K562 (cell line): ENCODE measurements around the gene CD22. TPM values are rescaled to one million over a fixed set of nuclear protein-coding genes. Genes with fewer than 3 reads are reported as not detected.

Experiments used
- ATAC-seq: fragments of 200-7000 bp; cut with Tn5 transposase; 3 replicates; pipeline ENCODE4 v1.9.1; 2020; ENCODE audit warnings: moderate library complexity
- BruUV-seq: library from RNA; stranded (reverse); fragments of 400-500 nt; replicated peaks from 2 replicates; lab custom pipeline; 2021; lab: Mats Ljungman, UMichigan
- CTCF ChIA-PET: fragments of 300-600 bp; formaldehyde crosslinking; extraction: SDS; loops from one replicate; lab custom pipeline; 2021; ENCODE audit warnings: low intra/inter-chr PET ratio; lab: Yijun Ruan, JAX
- POLR2A ChIA-PET: fragments of 300-600, 350-650 bp; sonication (Branson Sonifier 250); formaldehyde crosslinking; extraction: SDS; loops from one replicate; lab custom pipeline; 2021; ENCODE audit warnings: antibody characterized with exemption, inconsistent platforms; lab: Yijun Ruan, JAX
- DNase-seq, 4 experiments: peaks; one replicate each; pipeline versions ENCODE4 v3.0.0 to v3.0.0-alpha.2; 2011 to 2018; ENCODE audit warnings: low spot score in 3 of 4, mixed read lengths in 3 of 4; ENCODE audit errors: extremely low read depth in 1 of 4
- FAIRE-seq: peaks from 2 replicates; lab custom pipeline; 2011; peaks lifted over from hg19 to GRCh38; lab: Jason Lieb, UNC
- H2AFZ ChIP-seq: 2 replicates; pipeline ENCODE4 v1.6.0; 2011; ENCODE audit warnings: low read depth, low read length, control low read depth, inconsistent platforms
- H3K27ac ChIP-seq: fragments of 200-600 bp; 3 replicates; pipeline ENCODE4 v1.8.0; 2011; ENCODE audit warnings: low read depth, mild to moderate bottlenecking, control low read depth, inconsistent platforms, low read length, moderate library complexity, mixed read lengths; ENCODE audit errors: extremely low read depth
- H3K27me3 ChIP-seq, 2 experiments: fragments of 300-600 bp in 1 of 2; 2 replicates in 1 of 2; 3 replicates in 1 of 2; pipeline versions ENCODE4 v1.6.0 to v1.8.0; 2011; ENCODE audit warnings: inconsistent platforms in 2 of 2, low read length in 2 of 2, mild to moderate bottlenecking in 1 of 2, mixed read lengths in 1 of 2, moderate library complexity in 1 of 2; ENCODE audit not compliant: control insufficient read depth in 2 of 2, insufficient read depth in 2 of 2
- H3K36me3 ChIP-seq: fragments of 300-600 bp; 3 replicates; pipeline ENCODE4 v1.8.0; 2011; ENCODE audit warnings: mild to moderate bottlenecking, low read length, inconsistent platforms; ENCODE audit not compliant: control insufficient read depth, insufficient read depth
- H3K4me1 ChIP-seq, 2 experiments: fragments of 200-600 bp in 1 of 2; replicated peaks in 1 of 2; 2 replicates in 1 of 2; 3 replicates in 1 of 2; pipeline versions ENCODE4 v1.5.1 to v1.8.0; 2011; ENCODE audit warnings: inconsistent platforms in 2 of 2, low read length in 2 of 2, mild to moderate bottlenecking in 1 of 2, mixed read lengths in 1 of 2, moderate library complexity in 1 of 2; ENCODE audit not compliant: control insufficient read depth in 2 of 2, insufficient read depth in 2 of 2
- H3K4me2 ChIP-seq: 2 replicates; pipeline ENCODE4 v1.6.1; 2011; ENCODE audit warnings: low read length, control low read depth, inconsistent platforms, mixed read lengths; ENCODE audit not compliant: insufficient read depth
- H3K4me3 ChIP-seq: fragments of 200-600 bp; sonication (generic), shearing (Covaris generic); 2 replicates; pipeline ENCODE4 v1.5.1; 2016; ENCODE audit warnings: control low read depth, inconsistent platforms
- H3K79me2 ChIP-seq: fragments of 200-600 bp; 3 replicates; pipeline ENCODE4 v1.8.0; 2011; ENCODE audit warnings: low read length, inconsistent platforms; ENCODE audit not compliant: control insufficient read depth, insufficient read depth
- H3K9ac ChIP-seq, 2 experiments: 2 replicates each; pipeline versions ENCODE4 v1.6.0 to v1.6.1; 2011; ENCODE audit warnings: low read depth in 2 of 2, low read length in 2 of 2, control low read depth in 1 of 2, inconsistent platforms in 1 of 2, mild to moderate bottlenecking in 1 of 2, mixed read lengths in 1 of 2; ENCODE audit not compliant: insufficient read depth in 1 of 2
- H3K9me1 ChIP-seq: one replicate; pipeline ENCODE4 v1.6.0; 2011; ENCODE audit warnings: inconsistent platforms, mild to moderate bottlenecking, low read length, moderate library complexity; ENCODE audit not compliant: control insufficient read depth, insufficient read depth
- H3K9me3 ChIP-seq: replicated peaks from 2 replicates; pipeline ENCODE4 v1.5.1; 2011; ENCODE audit warnings: low read depth, low read length, inconsistent platforms; ENCODE audit not compliant: control insufficient read depth, insufficient read depth
- H4K20me1 ChIP-seq: replicated peaks from 2 replicates; pipeline ENCODE4 v1.6.1; 2011; ENCODE audit warnings: low read length, inconsistent platforms, mixed read lengths; ENCODE audit not compliant: control insufficient read depth, insufficient read depth
- ARID3A ChIP-seq: IDR thresholded peaks from 2 replicates; pipeline ENCODE4 v1.6.1; 2012; ENCODE audit warnings: low read depth, low read length, improper control_type of control experiment, borderline replicate concordance
- BRF1 ChIP-seq: IDR thresholded peaks from 3 replicates; pipeline ENCODE4 v1.6.1; 2011; ENCODE audit warnings: borderline replicate concordance, mild to moderate bottlenecking; ENCODE audit not compliant: insufficient read length; ENCODE audit errors: extremely low read depth
- CBFB ChIP-seq: sonication (generic); formaldehyde crosslinking; IDR thresholded peaks from 2 replicates; pipeline ENCODE4 v1.4.0; 2020; ENCODE audit warnings: mild to moderate bottlenecking, missing genetic modification reagents
- ETV6 ChIP-seq, 3 experiments: fragments of 150-350 bp in 1 of 3; sonication (generic) in 1 of 3; formaldehyde crosslinking in 1 of 3; IDR thresholded peaks; 2 replicates each; pipeline versions ENCODE4 v1.6.1 to v1.8.0; 2014 to 2022; ENCODE audit warnings: borderline replicate concordance in 2 of 3, low read depth in 2 of 3, antibody characterized with exemption in 1 of 3, low read length in 1 of 3, mild to moderate bottlenecking in 1 of 3, missing genetic modification reagents in 1 of 3
- FUS ChIP-seq: fragments of 200-400 bp; formaldehyde crosslinking; optimal IDR thresholded peaks from 2 replicates; pipeline ENCODE3; 2017; ENCODE audit warnings: low read depth, low read length
- MXI1 ChIP-seq: IDR thresholded peaks from 2 replicates; pipeline ENCODE4 v1.6.1; 2011; ENCODE audit warnings: low read depth, mild to moderate bottlenecking, improper control_type of control experiment, low read length
- NR2C1 ChIP-seq, 2 experiments: fragments of 450-650 bp; IDR thresholded peaks; 2 replicates each; pipeline ENCODE4 v1.6.1; 2017; ENCODE audit warnings: mild to moderate bottlenecking in 2 of 2, antibody characterized with exemption in 1 of 2, inconsistent platforms in 1 of 2, missing compliant biosample characterization in 1 of 2, missing genetic modification characterization in 1 of 2
- SRSF3 ChIP-seq: fragments of 200-400 bp; formaldehyde crosslinking; IDR thresholded peaks from 2 replicates; pipeline ENCODE4 v1.6.1; 2016; ENCODE audit warnings: mild to moderate bottlenecking, low read length, moderate library complexity; ENCODE audit not compliant: insufficient read depth
- ZFX ChIP-seq: sonication (generic); formaldehyde crosslinking; IDR thresholded peaks from 2 replicates; pipeline ENCODE4 v1.8.0; 2022; ENCODE audit warnings: mild to moderate bottlenecking, missing genetic modification reagents, moderate library complexity
- ZNF197 ChIP-seq: fragments of 200-800 bp; sonication (Bioruptor generic); IDR thresholded peaks from 2 replicates; pipeline ENCODE4 v1.6.1; 2016; ENCODE audit warnings: low read depth, missing genetic modification characterization, missing compliant biosample characterization
- ZNF561 ChIP-seq: fragments of 450-650 bp; formaldehyde crosslinking; conservative IDR thresholded peaks from 2 replicates; pipeline ENCODE4 v1.4.0; 2020; ENCODE audit warnings: mild to moderate bottlenecking, moderate library complexity
- WGBS: fragments of 100-300 bp; shearing (Covaris generic); methylation state at CpG from one replicate; pipeline ENCODE4 v1.1.6; 2016; ENCODE audit warnings: low coverage, mixed read lengths; ENCODE audit not compliant: insufficient coverage; ENCODE audit errors: missing lambda C conversion rate; 5-methylcytosine and 5-hydroxymethylcytosine counted together
- in situ Hi-C: fragments of 300-500 bp; cut with MboI; formaldehyde crosslinking; loops from 4 replicates; pipeline ENCODE4 v1.15.0; 2018; ENCODE audit warnings: inconsistent platforms, mixed read lengths
- intact Hi-C: fragments of 100-400 bp; cut with micrococcal nuclease; formaldehyde crosslinking; loops from 2 replicates; pipeline ENCODE4 v1.14.2; 2022
- polyA plus RNA-seq, 8 experiments: library from polyadenylated mRNA; depleted of rRNA in 4 of 8; stranded (reverse) in 5 of 8; unstranded in 3 of 8; fragments of >200 nt; fragmentation: Nextera tagmentation in 2 of 8; fragmentation: Illumina TruSeq in 1 of 8; extraction: Ambion mirVana in 2 of 8; extraction: Trizol in 1 of 8; gene quantifications; 2 replicates each; pipeline versions ENCODE4 v1.2.1 to v1.2.3, GENCODE V29; 2011 to 2014; ENCODE audit warnings: inconsistent platforms in 1 of 8, missing spikeins in 1 of 8
- total RNA-seq, 7 experiments: library from RNA; depleted of rRNA in 6 of 7; stranded (reverse); fragments of >200 nt in 6 of 7; fragmentation: Illumina TruSeq in 2 of 7; extraction: Trizol in 2 of 7; gene quantifications; 2 replicates each; pipeline versions ENCODE4 v1.2.1 to v1.2.3, GENCODE V29; 2011 to 2021; ENCODE audit warnings: low replicate concordance in 1 of 7
- TF ChIP-seq, protein P1 (sequence below): fragments of 250-450 bp; sonication (Bioruptor Pico); IDR thresholded peaks from 2 replicates; pipeline ENCODE4 v1.4.0; 2020; ENCODE audit warnings: mild to moderate bottlenecking, moderate library complexity, borderline replicate concordance

Gene CD22
- total and polyA plus RNA-seq, 9 of the 15 experiments (the other 6 are each of a cell fraction or from before 2014, with no cell fraction given): 0.29 to 5.0 (median 3.5) TPM

DNA sequence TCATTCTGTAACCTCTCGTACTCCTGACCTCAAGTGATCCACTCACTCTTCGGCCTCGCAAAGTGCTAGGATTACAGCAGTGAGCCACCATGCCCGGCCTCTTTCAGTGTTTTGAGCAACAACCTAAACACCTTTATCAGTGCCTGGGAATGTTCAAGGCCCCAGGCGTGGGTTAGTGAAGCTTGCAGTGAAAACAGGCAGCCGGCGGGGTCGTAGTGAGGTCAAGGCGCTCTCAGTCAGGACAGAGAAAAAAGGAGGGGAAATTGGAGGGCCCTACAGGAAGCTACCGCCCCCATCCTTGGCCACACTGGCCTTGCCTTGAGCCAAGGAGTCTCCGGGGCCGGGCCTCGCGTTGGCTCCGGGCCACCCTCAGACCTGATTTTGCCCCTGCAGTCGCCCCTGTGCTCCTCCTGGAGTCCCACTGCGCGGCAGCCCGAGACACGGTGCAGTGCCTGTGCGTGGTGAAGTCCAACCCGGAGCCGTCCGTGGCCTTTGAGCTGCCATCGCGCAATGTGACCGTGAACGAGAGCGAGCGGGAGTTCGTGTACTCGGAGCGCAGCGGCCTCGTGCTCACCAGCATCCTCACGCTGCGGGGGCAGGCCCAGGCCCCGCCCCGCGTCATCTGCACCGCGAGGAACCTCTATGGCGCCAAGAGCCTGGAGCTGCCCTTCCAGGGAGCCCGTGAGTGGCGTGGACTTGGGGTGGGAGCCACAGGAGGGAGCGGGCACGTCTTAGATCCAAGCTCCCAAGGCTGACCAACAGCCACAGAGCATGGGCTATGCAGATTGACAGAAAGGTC is 19.3 kb upstream of the CD22 start (continued):
- TF ChIP-seq ARID3A (no peak), MXI1 (no peak), FUS (no peak), ZNF561 (CRISPR knock-in tag) (no peak)

- no peaks in the 10 kb centered on the region for H3K27me3 ChIP-seq
- FAIRE-seq: no peak
- peak in 1 of 4 experiments; percentile 6 for DNase-seq
- ChIA-PET POLR2A (interaction anchor here (0.8 kb wide), 1 partner anchor 17 kb away, joined by 3 read pairs; no protein-coding TSS in a partner anchor), CTCF (no interaction called here)
- intact Hi-C loops: no loop called here
- TF ChIP-seq NR2C1 (IDR thresholded peaks at IDR 0.05) (no peak), NR2C1 (tag; IDR thresholded peaks at IDR 0.05) (no peak), BRF1 (no peak), ZFX (CRISPR knock-in tag) (0 out of 2 replicates have a peak, but pooled peaks have one; percentile 3), CBFB (CRISPR knock-in tag) (0 out of 2 replicates have a peak, but pooled peaks have one; percentile 8), ZNF197 (CRISPR knock-in tag) (0 out of 2 replicates have a peak, but pooled peaks have one; percentile 14), SRSF3 (no peak), ETV6 (IDR thresholded peaks at IDR 0.05; ENCODE audit: borderline replicate concordance in 1 of 2, low read depth in 2 of 2, low read length in 1 of 2) (no peak), ETV6 (CRISPR knock-in tag; IDR thresholded peaks at IDR 0.05; ENCODE audit: borderline replicate concordance) (no peak)
- TF ChIP-seq, protein P1, sequence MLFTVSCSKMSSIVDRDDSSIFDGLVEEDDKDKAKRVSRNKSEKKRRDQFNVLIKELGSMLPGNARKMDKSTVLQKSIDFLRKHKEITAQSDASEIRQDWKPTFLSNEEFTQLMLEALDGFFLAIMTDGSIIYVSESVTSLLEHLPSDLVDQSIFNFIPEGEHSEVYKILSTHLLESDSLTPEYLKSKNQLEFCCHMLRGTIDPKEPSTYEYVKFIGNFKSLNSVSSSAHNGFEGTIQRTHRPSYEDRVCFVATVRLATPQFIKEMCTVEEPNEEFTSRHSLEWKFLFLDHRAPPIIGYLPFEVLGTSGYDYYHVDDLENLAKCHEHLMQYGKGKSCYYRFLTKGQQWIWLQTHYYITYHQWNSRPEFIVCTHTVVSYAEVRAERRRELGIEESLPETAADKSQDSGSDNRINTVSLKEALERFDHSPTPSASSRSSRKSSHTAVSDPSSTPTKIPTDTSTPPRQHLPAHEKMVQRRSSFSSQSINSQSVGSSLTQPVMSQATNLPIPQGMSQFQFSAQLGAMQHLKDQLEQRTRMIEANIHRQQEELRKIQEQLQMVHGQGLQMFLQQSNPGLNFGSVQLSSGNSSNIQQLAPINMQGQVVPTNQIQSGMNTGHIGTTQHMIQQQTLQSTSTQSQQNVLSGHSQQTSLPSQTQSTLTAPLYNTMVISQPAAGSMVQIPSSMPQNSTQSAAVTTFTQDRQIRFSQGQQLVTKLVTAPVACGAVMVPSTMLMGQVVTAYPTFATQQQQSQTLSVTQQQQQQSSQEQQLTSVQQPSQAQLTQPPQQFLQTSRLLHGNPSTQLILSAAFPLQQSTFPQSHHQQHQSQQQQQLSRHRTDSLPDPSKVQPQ: no peak
- H3K9me3 ChIP-seq: no peaks in the 10 kb centered on the region
- H3K4me2 ChIP-seq: peak overlapping the region; percentile 65
- H3K9ac ChIP-seq: peak overlapping the region; percentile 79 to 90
- in situ Hi-C loops: no loop called here
- no peak overlapping the region for H3K4me3 ChIP-seq
- H3K36me3 ChIP-seq: no peaks in the 10 kb centered on the region
- H2AFZ ChIP-seq: peak overlapping the region; percentile 96
- no peaks in the 10 kb centered on the region for H4K20me1 ChIP-seq
- no peaks in the 10 kb centered on the region for H3K9me1 ChIP-seq
- peak overlapping the region; percentile 90 for H3K27ac ChIP-seq
- TSS peak; percentile 29 for BruUV-seq
- peaks cover 10% of the 10 kb centered on the region; the same call in 2 of the 3 replicates for H3K79me2 ChIP-seq
- WGBS: 90% methylated on average over 8 of the region's 12 CpGs
- no peak for ATAC-seq
- H3K4me1 ChIP-seq: peaks cover 51 to 74% of the 10 kb centered on the region in 2 experiments
Observed at GRCh38 chr19:35310331-35310730, 18.7 kb upstream of the CD22 start.
